ENCODE results near the gene CHM.
"Not testable (repeated sequence)": the region's sequence is repeated elsewhere in the genome, so short reads cannot be mapped to it uniquely, and the experiment has no call there.

Gene CHM

GRCh38 chrX:86047174-86047935 lies at the start of gene CHM:
CHM (minus strand) TSS chrX:86047558; CDS start chrX:86047532, 26 bp downstream.
- peak; percentile 70 for DNase-seq (ENCODE audit: low spot score)

- no peak for DNase-seq (ENCODE audit: low spot score)
Measured at GRCh38 chrX:86078650-86079049, 31.3 kb upstream of the CHM start.

GRCh38 chrX:86066998-86067397 lies 19.6 kb upstream of the CHM start:
- no peak for DNase-seq (ENCODE audit: low spot score)

DNA sequence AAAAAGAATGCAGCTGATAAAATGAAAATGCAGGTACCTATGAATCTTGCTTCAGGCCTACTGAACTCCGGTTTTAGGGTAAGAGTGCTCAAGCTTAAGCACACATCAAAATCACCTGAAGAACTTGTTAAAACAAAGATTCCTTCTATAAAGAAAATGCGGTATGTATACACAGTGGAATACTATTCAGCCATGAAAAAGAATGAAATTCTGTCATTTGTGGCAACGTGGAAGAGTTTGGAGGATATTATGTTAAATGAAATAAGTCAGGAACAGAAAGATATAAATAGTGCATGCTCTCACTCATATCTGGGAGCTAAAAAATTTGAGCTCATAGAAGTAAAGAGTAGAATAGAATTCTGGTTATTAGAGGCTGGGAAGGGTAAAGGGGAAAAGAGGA lies 14.0 kb upstream of the CHM start:
- DNase-seq (ENCODE audit: low spot score): no peak

GRCh38 chrX:86051741-86052140 lies 4.4 kb upstream of the CHM start:
- DNase-seq (ENCODE audit: low spot score): no peak

DNA sequence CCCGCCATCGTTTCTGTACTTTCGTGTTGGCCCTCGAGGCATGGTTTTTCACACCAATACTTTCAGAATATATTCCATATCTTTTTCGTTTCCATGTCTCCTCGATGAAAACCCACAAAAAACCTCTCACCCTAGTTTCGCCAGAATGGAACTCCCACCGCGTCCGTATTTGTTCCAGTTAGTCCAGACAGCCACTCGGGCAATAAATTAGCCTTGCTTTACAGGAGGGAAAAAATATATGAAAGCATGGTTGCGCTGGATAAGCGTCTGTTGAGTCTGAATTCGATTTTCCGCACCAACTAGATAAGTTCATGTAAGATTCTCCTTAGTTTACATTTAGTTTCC lies 550 bp upstream of the CHM start:
- DNase-seq (ENCODE audit: low spot score): no peak

DNA sequence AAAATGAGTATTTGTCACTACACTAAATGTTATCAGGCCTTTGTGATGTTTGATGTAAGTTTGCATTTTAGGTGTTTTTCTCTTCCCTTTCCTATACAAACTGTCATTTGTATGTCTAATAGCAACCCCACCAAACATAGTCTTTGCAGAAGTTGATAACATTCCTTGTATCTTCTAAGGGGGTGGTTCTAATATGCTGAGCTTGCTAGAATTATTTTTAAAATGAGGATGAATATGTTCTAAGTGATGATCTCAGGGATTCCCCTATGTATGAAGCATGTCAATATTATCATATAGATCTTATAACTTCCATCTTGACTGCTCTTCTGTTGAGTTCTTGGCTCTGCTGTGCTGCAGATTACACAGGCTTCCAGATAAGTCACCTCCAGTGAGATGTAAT lies 3.1 kb downstream of the CHM start:
- DNase-seq (ENCODE audit: low spot score): no peak

DNA sequence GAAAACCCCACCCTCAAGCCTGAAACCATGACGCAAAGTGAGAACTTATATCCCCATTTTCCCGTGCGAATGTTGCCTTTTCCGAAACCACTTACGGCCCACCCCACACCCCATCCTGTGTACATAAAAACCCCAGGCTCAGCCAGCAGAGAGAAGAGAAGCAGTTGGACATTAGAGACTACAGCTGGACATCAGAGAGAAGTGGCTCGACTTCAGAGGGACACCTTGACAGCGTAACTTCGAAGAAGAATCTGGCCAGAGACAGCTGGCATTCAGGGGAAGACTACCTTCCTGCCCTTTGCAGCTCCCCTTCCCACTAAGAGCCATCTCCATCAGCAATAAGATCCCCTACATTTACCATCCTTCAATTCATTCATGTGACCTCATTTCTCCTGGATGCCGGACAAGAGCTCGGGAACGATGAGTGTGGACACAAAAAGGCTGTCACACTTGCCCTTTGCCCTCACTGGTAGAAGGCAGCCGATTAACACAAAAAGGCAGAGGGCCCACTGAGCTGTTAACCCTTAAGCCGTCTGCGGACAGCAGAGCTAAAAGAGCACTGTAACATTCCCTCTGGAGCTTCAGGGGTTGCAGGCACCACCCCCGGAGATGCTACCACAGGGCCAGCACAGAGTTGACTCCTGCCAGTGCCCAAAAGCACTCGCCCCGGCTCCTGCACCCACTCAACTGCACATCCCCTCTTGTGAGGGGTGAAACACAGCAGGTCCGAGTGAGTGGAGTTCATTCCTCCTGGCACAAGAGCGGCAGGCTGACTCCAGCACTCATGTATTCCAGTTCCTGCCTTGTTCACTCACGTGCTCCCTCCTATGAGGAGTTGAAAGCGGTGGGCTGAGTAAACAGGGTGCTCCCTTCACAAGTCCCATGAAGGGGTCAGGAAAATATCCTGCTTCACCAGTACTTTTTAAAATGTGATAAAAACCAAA lies 7.5 kb downstream of the CHM start:
- no peak for DNase-seq (ENCODE audit: low spot score)

DNA sequence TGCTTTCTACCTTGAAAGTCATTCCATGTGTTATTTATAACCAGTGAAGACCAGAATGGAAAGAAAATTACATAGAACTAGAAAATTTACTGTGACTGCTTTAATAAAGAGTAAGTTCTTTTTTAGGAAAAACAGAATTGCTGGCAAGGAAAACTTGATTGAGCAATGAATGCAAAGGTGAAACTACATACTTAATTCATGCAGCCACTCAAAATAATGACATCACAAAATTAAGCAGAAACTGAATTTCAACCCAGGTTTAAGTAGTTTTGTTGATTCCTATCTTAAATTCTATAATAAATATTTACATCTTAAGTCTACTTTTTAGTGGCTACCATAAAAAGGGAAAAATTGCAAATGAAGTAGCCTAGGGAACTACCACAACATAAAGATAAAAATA lies 14.0 kb downstream of the CHM start:
- no peak for DNase-seq (ENCODE audit: low spot score)

DNA sequence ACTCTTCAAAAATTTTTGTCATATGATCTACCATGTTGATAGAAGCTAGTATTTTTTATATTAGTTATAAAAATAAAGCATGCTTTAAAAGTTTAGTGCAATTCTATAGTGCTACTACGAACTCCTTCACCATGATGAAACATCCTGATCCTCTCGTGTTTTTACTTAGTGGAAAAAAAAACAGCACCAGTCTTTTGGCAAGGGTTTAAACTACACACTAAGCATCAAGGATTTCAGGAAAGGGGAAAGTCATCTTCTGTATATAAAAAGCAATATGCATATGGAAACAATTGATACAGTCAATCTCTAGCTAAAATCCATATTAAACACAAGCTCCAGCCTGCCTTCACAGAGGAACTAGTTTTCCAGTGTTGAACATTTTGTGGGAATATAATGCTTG lies 18.7 kb downstream of the CHM start:
- DNase-seq (ENCODE audit: low spot score): no peak

- no peak for DNase-seq (ENCODE audit: low spot score)
Measured at GRCh38 chrX:86023811-86024210, 23.5 kb downstream of the CHM start.

GRCh38 chrX:86021652-86022289 lies 25.6 kb downstream of the CHM start:
- DNase-seq (ENCODE audit: low spot score): no peak

DNA sequence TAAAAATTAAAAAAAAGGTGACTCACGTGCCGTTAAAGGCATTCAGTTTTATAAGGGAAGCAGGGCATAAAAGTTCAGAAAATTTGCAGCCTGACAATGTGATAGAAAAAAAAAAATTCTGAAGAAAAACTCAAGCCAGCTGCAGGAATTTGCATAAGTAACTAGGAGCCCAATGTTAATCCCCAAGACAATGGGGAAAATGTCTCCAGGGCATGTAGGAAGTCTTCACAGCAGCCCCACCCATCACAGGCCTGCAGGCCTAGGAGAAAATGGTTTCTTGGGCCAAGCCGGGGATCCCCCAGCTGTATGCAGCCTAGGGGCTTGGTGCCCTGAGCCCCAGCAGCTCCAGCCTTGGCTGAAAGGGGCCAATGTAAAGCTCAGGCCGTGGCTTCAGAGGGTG lies 31.2 kb downstream of the CHM start:
- no peak for DNase-seq (ENCODE audit: low spot score)

DNA sequence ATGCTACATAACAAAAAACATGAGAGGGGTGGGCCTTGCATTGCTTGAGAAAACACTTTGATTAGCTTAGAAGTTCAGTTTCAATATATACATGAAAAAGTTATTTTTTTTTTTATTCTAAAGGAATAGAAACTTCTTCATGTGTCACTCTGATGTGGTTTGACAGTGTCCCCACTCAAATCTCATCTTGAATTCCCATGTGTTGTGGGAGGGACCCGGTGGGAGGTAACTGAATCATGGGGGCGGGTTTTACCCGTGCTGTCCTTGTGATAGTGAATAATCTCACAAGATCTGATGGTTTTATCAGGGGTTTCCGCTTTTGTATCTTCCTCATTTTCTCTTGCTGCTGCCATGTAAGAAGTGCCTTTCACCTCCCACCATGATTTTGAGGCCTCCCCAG lies 32.4 kb downstream of the CHM start:
- DNase-seq (ENCODE audit: low spot score): not testable (repeated sequence)

DNA sequence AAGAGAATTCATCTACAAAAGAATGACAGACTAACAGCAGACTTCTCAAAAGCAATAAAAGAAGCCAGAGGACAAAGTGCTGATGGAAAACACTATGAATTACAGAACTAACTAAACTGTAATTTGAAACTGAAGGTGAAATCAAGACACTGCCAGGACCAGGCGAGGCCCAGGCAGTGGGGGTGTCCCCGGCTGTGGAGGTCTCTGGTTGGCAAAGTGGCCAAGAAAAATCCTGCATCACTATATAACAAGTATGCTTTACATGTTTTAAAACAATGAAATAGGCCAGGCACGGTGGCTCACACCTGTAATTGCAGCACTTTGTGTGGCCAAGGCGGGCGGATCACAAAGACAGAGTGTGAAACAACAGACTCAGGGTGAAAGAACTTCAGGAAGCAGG lies 32.9 kb downstream of the CHM start:
- DNase-seq (ENCODE audit: low spot score): no peak

DNA sequence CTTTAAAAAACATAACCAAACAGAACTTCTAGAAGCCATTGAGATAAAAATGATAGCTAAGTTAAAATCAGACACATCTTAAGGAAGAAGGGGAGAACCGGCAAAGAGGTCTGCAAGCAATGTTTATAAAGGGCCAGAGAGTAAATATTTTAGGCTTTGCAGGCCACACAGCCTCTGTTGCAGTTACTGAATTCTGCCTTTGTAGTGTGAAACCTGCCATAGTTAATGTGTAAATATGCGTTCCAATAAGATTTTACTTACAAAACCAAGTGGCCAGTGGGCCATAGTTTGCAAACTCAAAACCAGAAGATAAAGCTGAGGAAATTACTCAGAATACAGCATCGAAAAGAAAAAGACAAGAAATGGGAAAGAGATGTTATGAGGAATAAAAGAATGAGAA lies 33.6 kb downstream of the CHM start:
- no peak for DNase-seq (ENCODE audit: low spot score)

- DNase-seq (ENCODE audit: low spot score): no peak
Measured at GRCh38 chrX:86012188-86012587, 35.2 kb downstream of the CHM start.

- not testable (repeated sequence) for DNase-seq (ENCODE audit: low spot score)
Measured at GRCh38 chrX:86009803-86010202, 37.6 kb downstream of the CHM start.

DNA sequence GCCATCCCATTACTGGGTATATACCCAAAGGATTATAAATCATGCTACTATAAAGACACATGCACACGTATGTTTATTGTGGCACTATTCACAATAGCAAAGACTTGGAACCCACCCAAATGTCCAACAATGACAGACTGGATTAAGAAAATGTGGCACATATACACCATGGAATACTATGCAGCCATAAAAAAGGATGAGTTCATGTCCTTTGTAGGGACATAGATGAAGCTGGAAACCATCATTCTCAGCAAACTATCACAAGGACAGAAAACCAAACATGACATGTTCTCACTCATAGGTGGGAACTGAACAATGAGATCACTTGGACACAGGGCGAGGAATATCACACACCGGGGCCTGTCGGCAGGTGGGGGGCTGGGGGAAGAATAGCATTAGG lies 39.5 kb downstream of the CHM start:
- DNase-seq (ENCODE audit: low spot score): not testable (repeated sequence)

DNA sequence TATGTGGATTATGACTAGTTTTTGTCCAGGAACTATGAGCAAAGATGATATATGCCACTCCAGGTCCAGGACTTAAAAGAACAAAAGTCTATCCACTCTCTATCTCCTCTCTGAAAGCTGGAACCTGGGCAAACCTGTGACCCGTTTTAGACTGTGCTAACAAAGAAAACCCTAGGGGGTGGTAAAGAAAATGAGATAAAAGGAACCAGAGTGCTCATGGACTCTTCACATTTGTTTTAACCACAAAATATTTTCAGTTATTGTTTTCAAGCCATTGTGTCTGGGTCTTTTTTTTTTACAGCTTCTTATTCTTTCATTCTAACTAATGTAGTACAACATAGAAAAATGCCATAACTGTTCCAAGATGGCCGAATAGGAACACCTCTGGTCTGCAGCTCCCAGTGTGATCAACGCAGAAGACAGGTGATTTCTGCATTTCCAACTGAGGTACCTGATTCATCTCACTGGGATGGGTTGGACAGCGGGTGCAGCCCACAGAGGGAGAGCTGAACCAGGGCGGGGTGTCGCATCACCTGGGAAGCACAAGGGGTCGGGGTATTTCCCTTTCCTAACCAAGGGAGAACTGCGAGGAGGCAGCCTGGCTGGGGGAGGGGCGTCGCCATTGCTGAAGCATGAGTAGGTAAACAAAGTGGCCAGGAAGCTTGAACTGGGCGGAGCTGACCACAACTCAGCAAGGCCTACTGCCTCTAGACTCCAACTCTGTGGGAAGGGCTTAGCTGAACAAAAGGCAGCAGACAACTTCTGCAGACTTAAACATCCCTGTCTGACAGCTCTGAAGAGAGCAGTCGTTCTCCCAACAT lies 45.1 kb downstream of the CHM start:
- DNase-seq (ENCODE audit: low spot score): no peak

DNA sequence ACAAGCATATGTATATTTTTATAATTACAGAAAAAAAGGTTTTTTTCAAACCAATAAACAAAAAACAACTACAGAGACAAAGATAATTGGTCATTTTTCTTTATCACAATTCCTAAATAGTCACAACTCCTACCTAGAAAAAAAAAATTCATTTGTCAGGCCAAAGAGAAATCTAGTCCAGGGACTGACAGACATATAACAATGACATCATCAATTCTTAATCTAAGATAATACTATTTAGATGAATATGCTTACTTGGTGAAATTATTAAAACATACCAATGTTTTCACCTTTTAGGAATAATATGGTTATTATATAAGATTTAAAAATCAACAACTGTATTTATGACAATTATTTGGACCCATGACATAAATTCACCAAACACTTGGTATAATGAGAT lies 48.4 kb downstream of the CHM start:
- no peak for DNase-seq (ENCODE audit: low spot score)

DNA sequence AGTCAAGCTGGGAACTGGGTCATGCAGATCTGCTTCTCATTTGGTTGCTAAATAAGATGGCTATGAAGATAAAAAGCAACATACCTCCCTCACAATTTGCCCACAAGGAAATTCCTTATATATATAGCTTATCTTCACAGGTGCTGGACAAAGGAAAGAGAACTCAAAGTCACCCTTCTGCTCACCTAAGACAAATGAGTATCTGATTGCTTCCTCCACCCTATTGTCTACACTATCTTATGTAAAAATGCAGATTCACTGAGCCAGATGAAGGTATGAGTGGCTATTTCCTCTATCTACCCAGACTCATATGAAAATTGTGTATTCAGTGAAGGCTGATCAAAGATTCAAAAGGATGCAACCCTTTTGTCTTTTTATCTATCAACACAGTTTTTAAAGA lies 50.8 kb downstream of the CHM start:
- DNase-seq (ENCODE audit: low spot score): no peak

Data from hematopoietic multipotent progenitor cell treated with erythropoietin and hydrocortisone succinate and interleukin-3 and kit ligand, for 15 days (in vitro differentiated cells).